Activated CD4-positive, alpha-beta T cell treated with anti-CD3 and anti-CD28 coated beads, Interleukin-2, Interleukin-6, amounts not matched to agents 100 ng/mL and 50 ng/mL, durations not matched to agents 16 hours and 8 hours (primary cell): Measurements from ENCODE around the gene ZNF827.

Experiments
- DNase-seq: peaks from one replicate; pipeline ENCODE4 v3.0.0-alpha.2; 2020

Gene ZNF827

GRCh38 chr4:145861336-145862318 lies 77.0 kb downstream of the ZNF827 start:
- no peak for DNase-seq

DNA sequence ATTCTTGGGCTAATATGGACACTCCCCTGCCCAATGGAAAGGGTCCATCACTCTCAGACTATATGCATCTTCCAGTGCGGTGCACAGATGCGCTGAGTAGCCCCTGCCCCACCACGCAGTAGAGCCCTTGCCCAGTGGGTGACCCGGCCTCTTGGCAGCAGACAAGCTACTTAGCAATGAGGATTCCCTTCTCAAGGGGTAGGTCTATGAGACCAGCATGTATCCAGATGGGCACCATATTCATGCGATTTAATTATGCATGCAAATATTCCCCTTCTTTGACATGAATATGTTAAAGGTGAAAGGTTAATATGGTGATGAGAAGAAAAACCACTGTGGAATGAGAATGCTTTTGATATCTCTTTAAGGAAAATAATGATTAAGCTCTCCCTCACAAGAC lies 77.7 kb downstream of the ZNF827 start:
- no peak for DNase-seq

- DNase-seq, result no peak
These were observed 78.2 kb downstream of the ZNF827 start for GRCh38 chr4:145860446-145860845.

DNA sequence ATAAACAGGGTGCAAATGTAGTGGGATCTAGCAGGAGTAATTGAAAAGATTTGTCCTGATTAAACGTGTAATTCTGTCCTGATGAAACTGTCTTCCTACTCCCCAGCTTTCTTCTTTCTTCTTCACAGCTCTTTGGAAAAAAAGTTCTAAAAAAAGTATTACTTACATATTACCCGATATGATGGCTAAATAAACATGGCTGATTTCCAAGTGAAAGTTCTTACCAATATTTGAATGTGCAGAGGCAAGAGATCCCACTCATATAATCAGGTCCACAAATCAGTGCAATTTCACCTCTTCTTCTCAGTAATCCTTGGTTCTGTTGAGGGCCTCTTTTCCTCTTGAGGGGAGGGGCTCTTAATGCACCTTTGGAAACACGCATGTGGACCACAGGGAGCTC lies 78.7 kb downstream of the ZNF827 start:
- DNase-seq, result no peak

DNA sequence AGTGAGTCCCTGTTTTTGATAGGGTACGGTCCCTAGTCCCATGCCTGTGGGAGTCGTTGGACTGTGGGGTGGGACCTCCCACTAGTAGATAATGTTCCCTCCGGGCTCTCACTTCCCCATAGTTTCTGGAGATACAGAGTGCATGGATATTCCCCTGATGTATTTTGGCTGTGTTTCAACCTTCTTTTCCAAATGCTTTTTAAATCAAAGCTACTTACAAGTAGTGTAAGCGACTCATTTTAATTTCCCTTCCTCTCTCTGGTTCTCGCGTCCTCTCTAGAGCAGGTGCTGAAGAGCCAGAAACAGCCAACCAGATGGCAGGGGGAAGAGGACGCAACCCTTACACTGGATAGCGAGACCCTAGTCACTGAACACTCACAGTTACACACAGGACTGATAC lies 79.2 kb downstream of the ZNF827 start:
- DNase-seq, result no peak

- no peak for DNase-seq
These were observed 86.3 kb downstream of the ZNF827 start for GRCh38 chr4:145852256-145852839.

DNA sequence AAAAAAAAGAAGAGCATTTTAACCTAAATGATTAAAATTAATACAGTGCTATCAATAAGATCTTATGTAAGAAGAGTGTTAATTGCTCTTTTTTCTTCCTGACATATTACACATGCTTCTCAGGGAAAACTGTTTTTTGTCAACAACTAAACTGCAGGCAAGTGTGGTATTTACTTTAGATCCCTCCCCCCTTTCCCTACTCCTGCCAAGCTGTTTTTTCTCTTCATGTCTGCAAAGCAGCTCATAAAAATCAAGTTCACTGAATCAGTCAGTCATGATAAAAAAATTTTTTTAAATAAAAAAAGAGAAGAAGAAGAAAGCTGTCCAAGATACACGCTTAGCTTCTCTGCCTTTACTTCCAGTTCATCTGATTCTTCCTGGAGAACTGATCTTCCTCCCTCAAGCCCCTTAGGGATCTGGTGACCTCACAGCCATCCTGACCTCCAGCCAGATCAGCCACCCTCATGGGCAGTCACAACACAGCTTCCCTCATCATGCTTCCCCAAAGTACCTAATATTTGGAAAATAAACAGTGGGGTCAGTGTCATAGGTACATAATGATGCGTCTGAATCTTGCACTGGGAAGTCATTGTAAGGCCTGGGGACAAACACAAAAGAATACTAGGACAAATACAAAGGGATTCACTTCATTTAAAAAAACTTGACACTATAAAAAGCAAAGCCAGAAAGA lies 87.0 kb downstream of the ZNF827 start:
- no peak for DNase-seq

DNA sequence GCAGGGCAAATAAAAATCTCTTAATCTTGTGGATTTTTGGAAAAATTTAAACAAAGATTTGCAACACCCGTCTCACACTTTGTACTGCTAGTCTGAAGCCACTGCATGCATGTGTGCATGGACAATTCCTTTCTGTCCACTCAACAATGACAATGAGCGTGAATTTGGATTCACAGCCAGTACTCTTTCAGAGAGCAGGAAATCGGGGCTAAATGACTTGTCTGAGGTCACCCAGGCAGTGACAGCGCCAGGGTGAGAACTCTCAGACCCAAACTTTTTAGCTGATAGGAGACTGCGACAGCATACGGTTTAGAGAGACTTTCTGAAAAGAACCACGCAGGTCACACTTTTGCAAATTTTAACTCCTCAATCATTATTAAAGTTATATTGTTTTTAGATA lies 90.9 kb downstream of the ZNF827 start:
- no peak for DNase-seq

GRCh38 chr4:145845118-145845517 lies 93.5 kb downstream of the ZNF827 start:
- no peak for DNase-seq

DNA sequence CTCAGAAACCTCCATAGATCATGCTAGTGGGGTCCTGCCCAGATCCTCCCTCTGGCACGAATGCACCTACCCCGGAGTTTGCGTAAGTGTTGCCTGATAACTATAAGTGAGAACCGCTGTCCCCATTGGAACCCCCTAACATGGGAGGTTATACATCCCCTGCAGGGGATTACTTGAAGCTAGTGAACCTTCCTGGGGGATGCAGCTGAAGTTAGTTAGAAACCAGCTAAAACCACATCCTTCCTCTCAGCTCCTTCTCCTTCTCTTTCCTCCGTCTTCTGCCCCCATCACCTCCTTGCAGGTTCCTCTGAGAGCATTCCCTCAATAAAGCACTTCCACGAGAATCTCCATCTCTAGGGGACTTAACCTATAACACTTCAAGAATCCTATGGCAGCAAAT lies 95.0 kb downstream of the ZNF827 start:
- DNase-seq, result no peak

DNA sequence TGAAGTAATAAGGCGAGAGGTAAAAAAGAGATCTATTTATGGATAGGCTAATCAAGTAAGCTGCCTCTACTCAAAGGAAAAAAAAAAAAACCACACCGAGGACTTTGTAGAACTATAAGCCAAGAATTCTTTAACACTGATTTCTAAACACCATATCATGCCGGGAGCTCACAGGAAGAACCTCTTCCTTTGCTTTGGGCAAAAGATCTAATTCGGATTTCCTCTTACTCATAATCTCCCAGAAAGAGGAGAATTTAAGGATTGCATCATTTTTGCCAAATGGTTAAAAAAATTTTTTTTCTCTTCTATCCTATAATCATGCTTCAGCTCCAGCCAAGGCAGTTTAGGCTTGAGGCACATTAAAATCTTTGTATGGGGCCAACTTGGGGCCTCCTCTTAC lies 95.5 kb downstream of the ZNF827 start:
- DNase-seq, result no peak

- DNase-seq, result no peak
These were observed 96.3 kb downstream of the ZNF827 start for GRCh38 chr4:145842224-145842887.

DNA sequence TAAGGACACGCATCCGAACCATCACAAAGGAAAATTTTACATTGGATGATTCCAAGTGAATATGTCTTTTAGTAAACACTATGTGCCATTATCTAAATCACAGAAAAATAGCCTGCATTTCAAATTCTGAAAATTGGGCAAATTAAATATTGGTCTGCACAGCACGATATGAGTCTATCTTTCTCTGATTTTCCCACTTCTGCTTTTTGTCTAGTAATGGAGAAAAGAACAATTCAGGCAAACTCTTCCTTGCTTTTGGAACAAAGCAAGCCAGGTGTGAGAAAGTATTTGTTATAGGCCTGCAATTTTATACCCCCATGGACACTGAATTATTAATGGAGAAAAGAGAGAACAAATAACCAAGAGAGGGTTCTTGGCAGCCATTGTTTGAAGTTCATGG lies 97.8 kb downstream of the ZNF827 start:
- no peak for DNase-seq

- DNase-seq, result peak; percentile 62
These were observed 98.4 kb downstream of the ZNF827 start for GRCh38 chr4:145840162-145840768.

DNA sequence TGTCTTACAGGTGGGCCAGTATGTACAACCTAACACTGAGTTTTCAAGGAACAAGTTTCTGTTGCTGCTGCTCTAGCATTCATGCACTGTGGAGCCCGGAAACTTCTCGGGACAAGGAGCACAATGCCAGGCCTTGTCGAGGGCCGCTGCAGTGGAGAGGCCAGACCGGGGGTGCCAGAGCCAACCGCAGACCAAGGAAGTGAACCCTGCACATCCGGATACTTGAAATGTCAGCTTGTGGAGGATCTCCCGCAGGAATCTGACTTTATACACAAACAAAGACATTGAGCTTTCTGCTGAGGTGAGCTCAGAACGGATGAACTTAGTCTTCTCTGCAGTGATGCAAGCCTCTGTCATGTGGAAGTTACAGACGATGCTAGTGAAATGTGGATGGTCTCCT lies 99.5 kb downstream of the ZNF827 start:
- DNase-seq, result no peak

DNA sequence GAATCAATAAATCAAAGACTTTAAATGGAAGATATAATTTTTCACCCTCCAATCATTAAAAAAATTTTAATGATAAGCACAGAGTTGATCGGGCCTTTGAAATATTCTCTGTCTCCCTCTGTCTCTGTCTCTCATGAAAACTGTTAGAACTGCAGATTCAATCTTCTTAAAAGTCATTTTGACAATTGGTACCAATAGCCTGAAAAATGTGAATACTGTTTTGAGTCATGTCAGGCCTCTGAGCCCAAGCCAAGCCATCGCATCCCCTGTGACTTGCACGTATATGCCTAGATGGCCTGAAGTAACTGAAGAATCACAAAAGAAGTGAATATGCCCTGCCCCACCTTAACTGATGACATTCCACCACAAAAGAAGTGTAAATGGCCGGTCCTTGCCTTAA lies 106.2 kb downstream of the ZNF827 start:
- DNase-seq, result peak; percentile 67

DNA sequence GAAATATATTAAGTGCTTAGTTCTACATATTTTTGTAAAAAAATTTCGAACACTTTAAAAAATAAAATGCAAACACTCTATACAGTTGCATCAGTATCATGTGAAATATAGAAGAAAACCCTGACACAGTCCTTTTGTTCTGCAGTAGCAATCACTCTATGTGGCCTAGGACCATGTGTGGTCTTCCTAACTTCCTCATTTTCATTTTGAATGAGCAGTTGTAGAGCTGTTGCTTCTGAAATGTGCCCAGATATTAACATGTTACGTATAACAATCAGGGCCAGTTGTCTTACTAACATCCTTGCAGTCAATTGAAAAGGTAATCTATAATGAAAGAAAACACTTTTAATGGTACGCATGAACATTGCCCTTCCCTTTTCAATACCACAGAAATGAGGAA lies 107.9 kb downstream of the ZNF827 start:
- DNase-seq, result no peak

- DNase-seq, result peak; percentile 68
These were observed 108.8 kb downstream of the ZNF827 start for GRCh38 chr4:145829629-145830395.

DNA sequence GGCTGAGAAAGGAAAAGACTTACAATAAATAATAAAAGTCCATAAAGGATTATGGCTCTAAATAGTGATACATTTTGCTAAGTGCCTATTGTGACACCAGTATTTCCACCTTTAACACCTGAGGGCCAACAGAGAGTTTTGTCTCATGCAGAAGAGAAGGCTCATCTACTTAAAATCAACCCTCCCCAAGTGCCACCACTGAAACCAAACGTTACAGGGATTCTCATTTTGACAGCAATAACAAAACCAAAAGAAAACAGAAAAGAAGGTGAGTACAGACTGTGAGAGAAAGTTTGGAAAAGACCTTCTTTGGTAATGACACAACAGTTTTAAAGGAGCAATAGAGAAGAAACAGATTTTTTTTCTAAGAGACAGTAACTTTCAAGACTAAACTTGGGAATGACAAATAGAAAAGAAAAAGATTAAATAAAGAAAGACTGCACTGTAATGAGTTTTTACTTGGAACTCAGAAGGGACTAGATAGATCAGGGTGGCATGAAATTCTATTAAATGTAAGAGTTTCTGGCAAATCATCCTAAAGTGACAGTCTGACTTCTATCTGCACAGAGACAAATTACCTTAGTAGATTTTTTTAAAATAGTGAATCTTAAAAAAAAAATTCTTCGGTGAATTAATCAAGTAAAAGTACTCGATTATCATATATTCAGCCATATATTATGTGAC lies 109.7 kb downstream of the ZNF827 start:
- DNase-seq, result peak; percentile 85

- no peak for DNase-seq
These were observed 110.7 kb downstream of the ZNF827 start for GRCh38 chr4:145827885-145828284.

DNA sequence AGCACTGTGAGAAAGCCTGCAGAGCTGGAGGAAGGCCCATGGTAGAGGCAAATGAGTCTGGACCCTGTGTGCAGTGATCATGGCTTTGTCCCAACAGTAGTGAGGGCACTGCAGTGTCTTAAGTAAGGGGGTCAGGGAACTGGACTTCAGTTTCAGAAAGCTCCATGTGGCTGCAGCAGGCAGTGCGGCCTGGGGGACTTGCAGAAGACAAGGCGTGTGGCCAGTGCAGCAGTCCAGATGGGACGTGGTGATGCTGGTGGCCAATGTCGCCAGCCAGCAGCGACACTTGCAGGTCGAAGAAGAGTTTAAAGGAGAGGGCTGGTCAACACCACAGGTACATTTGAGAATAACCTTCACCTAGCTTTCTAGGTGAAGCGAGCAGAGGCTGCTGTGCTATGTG lies 113.4 kb downstream of the ZNF827 start:
- no peak for DNase-seq
